C1 segment of cervical spinal cord (tissue), 14 donors: ENCODE measurements around the gene SERPINA10.
"Not testable (repeated sequence)": the region's sequence is repeated elsewhere in the genome, so short reads cannot be mapped to it uniquely, and the experiment has no call there.

Experiments used
- DNase-seq, 14 donors: peaks; one replicate each; lab custom pipeline; 2025; lab: John Stamatoyannopoulos, UW

SERPINA10 gene

DNA sequence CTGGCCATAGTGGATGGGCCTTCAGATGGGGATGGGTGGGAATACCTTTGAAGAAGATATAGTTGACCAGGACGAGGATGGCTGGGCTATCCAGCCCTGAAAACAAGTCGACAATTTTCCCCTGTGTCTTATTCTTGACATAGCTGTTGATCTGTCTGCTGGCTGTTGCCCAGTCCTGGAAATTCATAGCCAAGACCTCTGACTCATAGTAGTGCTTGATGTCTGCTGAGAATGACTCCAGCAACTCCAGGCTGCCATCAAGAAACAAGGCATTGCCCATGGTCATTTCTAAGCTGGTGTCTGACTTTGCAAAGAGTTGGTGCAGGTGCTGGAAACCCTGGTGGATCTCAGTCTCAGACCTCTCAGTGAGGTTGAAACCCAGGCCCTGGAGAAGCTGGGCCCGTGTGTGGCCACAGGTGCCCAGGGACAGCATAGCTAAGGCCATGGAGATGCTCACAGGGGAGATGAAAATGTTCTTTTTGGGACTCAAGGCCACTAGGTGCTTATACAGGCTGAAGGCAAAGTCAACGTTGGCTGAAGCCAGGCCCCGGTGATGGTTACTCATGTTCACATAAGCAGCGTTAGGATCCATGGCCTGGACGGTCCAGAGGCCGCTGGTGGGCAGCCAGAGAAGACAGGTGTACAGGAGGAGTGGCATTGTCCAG lies 21.1 kb upstream of the SERPINA10 start:
- DNase-seq = no peak

- no peak for DNase-seq
These were observed 19.6 kb upstream of the SERPINA10 start for GRCh38 chr14:94312481-94313246.

- DNase-seq = no peak
These were observed 17.2 kb upstream of the SERPINA10 start for GRCh38 chr14:94310248-94310647.

DNA sequence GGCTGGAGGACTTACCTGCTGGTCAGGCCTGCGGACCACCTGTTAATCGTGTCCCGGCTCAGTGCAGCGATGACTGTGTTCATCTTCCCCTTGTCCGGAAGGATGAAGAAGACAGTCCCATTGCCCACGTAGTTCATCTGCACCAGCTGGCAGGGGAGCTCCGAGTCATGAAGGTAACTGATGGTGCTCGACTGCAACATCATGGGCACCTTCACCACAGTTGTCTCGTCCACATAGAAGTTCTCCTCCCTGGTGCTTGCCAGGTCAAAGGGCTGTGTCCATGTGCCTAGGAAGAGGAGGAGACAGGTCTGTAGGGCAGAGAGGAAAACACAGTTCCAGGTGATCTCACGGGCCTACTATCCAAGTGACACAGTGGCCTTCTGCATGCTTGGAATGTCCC lies 16.7 kb upstream of the SERPINA10 start:
- DNase-seq = no peak

DNA sequence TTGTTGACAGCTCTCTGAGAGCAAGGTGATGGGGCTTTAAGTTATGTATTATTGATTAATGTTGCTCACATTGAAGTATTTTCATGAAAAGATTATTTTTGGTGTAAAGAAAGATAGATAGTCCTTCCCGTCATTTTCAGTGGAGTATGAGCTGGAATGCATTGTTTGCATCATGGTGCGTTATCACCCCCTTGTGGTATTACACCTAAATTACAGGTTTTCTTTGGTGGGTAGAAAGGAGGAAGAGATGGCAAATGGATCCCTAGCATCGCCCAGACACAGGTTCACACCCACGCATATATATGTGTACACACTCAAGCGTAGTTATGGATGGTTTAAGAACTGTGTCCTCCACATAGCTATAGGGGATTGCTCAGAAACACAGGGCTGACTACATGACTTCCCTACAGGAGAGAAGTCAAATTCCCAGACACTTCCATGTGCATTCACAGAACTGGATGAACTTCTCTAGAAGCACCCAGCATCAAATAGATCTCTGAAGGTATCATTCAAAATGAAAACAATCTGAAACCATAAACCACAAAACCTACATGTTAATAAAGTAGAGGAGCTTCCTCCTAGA lies 14.4 kb upstream of the SERPINA10 start:
- no peak for DNase-seq

DNA sequence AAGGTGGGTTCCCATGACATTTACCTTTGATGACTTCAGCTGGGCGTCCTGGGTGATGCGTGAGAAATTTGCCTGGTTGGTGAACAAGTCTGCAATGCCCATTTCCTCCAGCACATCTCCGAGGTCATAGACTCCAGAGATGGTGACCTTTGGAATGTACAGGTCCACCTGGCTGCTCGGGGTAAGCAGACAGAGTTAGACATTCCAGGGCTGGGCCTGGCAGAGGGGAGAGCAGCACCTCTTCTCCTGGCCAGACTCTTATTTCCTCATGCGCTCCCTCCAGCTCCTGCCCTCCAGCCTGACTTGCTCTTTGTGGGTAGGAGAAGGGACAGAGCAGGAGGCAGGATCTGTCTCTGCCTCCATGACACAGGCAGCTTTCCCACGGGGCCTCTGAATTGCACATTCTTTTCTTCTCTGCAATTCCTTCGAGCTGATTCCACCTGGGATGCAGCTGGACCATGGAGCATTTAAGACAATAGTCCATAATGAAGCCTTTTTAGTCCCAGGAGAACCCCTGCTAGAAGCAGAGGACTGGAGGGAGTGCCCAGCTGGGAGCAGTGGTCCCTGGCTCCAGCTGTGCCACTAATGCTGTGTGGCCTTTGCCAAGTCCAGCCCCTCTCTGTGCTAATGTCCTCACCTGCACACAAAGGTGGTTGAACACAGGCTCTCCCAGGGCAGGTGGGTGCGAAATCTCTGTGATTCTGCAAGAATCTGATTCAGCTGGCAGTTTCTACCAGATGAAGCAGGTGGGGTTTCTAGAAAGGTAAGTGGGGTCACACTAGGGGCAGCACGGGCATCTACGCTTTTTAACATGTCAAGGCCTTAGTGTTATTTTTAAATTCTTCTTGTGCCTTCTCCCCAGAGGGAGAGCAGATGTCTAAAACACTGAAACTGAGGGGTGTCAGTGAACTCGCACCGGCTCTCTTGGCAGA lies 13.2 kb upstream of the SERPINA10 start:
- DNase-seq = no peak

DNA sequence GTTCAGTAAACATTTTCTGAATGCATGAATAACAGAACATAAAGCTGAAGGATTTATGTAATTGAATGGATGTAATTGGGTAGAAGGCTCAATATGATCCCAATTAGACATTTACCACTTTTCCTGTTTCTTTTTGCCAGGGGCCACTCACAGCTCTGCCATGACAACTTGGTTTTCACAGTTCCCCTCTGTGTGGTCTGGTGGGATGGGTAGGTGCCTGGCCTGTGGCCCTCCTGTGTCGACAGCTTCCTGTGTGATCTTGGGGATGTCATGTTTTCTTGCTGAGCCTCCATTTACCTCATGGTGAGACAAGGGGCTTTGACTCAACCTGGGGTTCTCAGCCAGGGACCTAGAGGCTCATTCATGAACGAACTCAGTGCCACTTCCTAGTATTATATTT lies 12.6 kb upstream of the SERPINA10 start:
- DNase-seq = no peak

DNA sequence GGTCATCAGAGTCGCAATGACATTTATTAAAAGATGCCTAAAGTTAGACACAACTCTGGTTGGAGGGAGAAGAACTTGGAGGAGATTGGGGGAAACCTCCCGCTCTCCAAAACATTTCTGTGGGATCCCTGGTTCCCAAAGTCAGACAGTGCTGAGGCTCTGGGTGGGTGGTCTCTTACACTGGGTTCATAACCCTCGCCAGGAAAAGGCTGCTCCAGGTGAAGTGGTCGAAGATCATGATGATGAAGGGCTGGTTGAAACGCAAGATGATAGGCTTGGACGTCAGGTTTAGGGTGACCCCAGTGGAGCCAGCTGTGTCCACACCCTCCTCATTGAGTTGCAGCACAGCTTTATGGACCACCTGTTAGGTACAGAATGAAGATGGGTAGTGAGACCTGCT lies 11.2 kb upstream of the SERPINA10 start:
- DNase-seq = no peak

GRCh38 chr14:94303111-94303510 lies 10.0 kb upstream of the SERPINA10 start:
- DNase-seq = no peak

- no peak for DNase-seq
These were observed 5.1 kb upstream of the SERPINA10 start for GRCh38 chr14:94298130-94298529.

DNA sequence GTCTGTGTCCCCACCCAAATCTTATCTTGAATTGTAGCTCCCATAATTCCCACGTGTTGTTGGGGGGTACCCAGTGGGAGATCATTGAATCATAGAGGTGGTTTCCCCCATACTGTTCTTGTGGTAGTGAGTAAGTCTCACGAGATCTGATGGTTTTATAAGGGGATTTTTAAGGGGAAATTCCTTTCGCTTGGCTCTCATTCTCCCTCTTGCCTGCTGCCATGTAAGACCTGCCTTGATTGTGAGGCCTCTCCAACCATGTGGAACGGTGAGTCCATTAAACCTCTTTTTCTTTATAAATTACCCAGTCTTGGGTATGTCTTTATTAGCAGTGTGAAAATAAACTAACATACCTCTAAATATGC lies 3.1 kb upstream of the SERPINA10 start:
- not testable (repeated sequence) for DNase-seq

DNA sequence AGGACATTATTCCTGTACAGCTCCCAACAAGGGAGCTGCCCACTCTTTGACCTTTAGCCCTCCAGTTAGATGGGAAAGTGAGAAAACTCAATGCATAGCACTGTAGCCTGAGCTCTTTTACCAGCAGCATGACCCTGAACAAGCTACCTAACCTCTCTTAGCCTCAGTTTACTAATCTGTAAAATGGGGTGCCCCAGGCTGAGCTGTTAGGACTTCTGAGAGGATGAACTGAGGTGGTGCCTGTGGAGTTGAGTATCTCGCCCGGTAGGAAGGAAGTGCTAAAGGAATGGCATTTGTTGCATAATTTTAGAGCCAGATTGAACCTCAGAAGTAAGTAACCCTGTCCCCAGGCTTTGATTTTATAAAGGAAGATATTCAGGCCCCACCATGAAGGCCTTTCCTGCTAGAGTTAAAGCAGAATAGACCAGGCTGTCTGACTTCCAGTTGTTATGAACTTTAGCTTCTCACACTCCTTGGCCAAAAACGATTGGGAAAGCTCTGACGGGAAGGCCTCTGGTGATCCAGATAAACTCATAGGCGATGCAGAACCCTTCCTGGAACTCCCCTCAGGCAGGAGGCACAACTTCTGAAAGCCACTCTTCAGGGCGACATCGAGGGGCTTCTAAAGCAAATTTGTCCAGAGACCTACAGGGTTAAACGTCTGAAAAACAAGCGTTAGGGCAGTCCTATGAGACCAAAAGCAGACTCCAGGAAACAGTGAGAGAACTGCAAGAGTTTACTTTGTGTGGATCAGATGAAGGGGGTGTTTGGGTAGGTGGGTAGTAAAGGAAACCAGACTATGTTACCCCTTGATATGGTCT lies 2.5 kb upstream of the SERPINA10 start:
- no peak for DNase-seq

DNA sequence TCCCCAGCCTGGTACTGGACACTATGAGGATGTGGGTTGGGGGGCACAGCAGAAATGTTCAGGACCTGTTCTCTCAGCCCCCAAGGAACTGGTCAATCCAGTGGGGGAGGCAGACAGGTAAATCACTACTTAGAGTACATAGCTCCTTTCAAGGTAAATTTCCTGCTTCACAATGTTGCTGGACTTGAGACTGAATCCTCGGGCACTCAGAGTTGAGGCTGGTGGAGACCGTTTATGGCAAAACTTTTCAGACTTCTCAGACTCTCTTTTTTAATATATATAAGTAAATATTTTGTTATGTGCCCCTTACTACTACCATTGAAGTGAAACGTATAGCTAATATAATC lies 483 bp upstream of the SERPINA10 start:
- DNase-seq = no peak

DNA sequence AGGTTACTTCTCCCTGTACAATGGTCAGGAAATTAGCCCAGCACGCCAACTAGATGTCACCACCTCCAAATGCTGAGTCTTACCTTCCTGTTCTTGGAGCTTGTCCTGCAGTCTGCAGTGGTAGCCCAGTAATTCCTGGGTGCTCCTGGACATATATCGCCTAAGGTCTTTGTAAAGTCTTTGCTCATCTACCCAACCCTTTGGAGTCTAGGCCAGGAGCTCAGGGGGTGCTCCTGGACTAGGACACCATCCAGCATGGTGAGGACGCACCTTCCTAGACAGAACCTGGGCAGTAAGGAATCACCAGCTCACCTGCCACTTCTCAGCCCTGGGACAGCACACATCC lies 569 bp downstream of the SERPINA10 start:
- no peak for DNase-seq

DNA sequence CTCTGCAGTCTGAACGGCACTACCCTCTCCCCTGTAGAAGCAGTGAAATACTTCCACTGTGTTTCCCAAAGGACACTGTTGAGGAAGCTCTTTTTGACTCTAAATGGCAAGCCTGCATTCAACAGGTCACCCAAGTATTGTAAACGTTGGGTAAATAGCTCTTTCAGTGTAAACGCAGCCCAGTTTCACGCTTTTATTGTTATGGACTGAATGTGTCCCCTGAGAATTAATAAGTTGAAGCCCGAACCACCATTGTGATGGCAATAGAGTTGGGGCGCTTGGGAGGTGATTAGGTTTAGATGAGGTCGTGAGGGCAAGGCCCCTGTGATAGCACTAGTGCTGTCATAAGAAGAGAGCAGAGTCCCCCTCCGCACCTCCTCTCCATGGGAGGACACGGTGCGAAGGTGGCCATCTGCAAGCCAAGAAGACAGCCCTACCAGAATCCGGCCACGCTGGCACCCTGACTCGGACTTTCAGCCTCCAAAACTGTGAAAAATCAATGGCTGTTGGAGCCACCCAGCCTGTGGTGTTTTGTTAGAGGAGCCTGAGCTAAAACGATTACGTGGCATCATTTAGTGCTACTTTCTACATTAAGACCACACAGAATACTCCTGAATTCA lies 1.1 kb downstream of the SERPINA10 start:
- no peak for DNase-seq

DNA sequence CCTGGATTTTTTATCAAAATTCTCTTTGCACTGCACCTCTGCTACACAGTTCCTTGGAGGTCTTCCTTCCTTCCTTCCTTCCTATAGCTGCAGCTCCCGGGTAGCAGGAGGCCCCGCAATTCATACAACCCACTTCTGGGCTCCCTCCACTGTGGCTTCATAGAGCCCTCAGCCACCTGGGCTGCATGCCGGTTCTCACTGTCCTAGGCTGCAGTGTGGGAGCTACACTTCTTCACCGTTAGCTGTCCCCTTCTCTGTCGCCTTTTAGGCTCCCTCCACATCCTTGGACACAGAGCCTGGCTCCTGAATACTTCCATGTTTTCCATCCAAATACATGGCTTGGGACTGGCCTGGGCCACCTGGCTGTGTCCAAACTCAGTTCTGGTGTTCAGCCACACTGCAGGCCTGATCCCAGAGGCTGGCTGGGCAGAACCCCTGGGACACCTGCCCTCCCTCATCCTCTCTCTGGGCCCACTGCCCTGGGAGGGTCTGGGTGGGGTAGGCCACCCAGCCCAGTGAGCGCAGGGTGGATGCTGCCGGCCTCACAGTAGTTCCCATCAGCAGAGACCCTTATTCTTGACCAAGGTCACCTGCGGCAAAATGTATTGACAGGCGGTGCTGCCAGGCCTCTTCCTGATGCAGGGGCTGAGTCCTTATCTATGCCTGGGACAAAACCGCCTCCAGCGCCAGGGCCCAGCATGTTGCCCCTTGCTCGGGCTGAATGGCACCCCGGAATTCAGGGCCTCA lies 1.7 kb downstream of the SERPINA10 start:
- no peak for DNase-seq

DNA sequence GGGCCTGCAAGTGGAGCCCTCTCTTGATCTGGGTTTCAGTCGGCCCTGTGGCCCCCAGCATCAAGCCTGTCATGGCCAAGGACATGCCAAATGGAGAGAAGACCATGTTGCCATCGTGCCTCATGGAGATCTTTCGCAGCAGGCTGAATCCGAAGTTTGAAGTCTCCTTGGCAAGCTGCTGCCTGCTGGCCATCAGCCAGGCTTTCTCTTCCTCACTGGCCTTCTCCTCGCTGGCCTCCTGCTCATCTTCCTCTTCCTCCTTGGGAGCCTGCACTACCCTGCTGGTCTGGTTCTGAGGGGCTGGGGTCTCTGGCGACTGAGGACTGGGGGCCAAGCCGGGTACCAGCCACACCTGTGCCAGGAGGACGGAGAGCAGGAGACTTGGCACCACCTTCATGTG lies 2.9 kb downstream of the SERPINA10 start:
- DNase-seq = no peak

DNA sequence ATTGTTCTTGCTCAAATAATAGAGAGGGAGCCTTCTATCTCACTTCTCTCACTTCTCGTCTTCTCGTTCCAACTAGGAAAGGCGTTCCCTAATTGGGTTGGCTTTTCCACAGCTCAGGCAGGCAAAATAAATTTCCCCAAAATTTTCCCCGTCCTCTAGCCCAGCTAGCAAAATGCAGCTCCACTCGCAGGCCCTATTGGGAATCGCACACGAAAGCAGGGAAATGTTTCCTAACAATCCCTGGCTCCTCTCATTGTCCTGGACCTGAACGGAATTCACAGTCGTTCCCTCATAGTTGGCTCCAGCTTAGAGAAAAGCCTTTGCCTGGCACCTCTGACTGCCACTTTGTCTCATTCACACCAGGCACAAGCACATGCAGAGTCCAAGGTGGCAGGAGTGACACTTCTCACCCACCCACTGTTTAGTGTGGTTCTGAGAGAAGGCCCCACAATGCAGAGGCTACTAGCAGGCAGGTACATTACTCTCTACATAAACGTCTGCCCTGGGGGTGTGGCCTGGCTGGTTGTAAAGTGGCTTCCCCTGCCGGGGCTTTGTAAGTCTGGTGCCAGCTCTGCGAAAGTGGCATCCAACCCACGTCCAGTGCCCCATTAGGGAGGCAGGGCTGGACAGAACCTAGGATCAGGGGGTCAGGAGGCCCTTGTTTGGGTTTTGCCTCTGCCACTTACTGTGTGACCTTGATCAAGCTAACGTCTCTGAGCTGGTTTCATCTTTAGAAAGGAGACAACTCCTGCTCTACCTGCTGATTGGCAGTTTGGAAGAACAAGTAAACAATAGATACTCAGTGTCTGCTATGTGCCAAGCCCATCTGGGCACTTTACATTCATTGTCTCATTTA lies 4.2 kb downstream of the SERPINA10 start:
- DNase-seq = no peak

- DNase-seq = no peak
These were observed 7.9 kb downstream of the SERPINA10 start for GRCh38 chr14:94285158-94285557.
